PFSK-1 (cell line): ENCODE measurements around the gene PSORS1C1.

Experiments
- FOXP2 ChIP-seq: optimal IDR thresholded peaks from 2 replicates; pipeline ENCODE3; 2011; ENCODE audit warnings: borderline replicate concordance, control low read depth, inconsistent platforms; ENCODE audit not compliant: insufficient read depth; ENCODE audit errors: extremely low read length, extremely low read depth
- POLR2AphosphoS5 ChIP-seq: IDR thresholded peaks from 2 replicates; pipeline ENCODE4 v1.6.1; 2012; ENCODE audit warnings: low read depth, mild to moderate bottlenecking, control low read depth, low read length, moderate library complexity
- REST ChIP-seq, 2 experiments: IDR thresholded peaks; 2 replicates each; pipeline versions ENCODE4 v1.6.1 to v1.8.0; 2011 to 2012; ENCODE audit warnings: low read depth in 2 of 2, low read length in 2 of 2, control low read depth in 1 of 2, inconsistent platforms in 1 of 2, mild to moderate bottlenecking in 1 of 2, moderate library complexity in 1 of 2; ENCODE audit not compliant: insufficient read depth in 1 of 2
- SIN3A ChIP-seq: IDR thresholded peaks from 2 replicates; pipeline ENCODE4 v1.6.1; 2012; ENCODE audit warnings: mild to moderate bottlenecking, low read length, moderate library complexity, borderline replicate concordance; ENCODE audit not compliant: insufficient read depth
- TAF1 ChIP-seq: IDR thresholded peaks from 2 replicates; pipeline ENCODE4 v1.6.1; 2012; ENCODE audit warnings: low read length, control low read depth, borderline replicate concordance; ENCODE audit not compliant: insufficient read depth

Gene PSORS1C1

GRCh38 chr6:31140643-31141042 lies 26.0 kb downstream of the PSORS1C1 start:
- TF ChIP-seq POLR2AphosphoS5 (no peak), REST (IDR thresholded peaks at IDR 0.05; ENCODE audit: insufficient read depth in 1 of 2, low read depth in 2 of 2, low read length in 2 of 2) (no peak), FOXP2 (no peak), SIN3A (no peak), TAF1 (no peak)

GRCh38 chr6:31142361-31142761 lies 27.8 kb downstream of the PSORS1C1 start:
- TF ChIP-seq POLR2AphosphoS5 (no peak), SIN3A (no peak), REST (IDR thresholded peaks at IDR 0.05; ENCODE audit: insufficient read depth in 1 of 2, low read depth in 2 of 2, low read length in 2 of 2) (no peak), FOXP2 (no peak), TAF1 (no peak)

- TF ChIP-seq TAF1 (no peak), REST (IDR thresholded peaks at IDR 0.05; ENCODE audit: insufficient read depth in 1 of 2, low read depth in 2 of 2, low read length in 2 of 2) (no peak), SIN3A (no peak), POLR2AphosphoS5 (no peak), FOXP2 (no peak)
Observed at GRCh38 chr6:31143148-31143547, 28.5 kb downstream of the PSORS1C1 start.

- no peak for TF ChIP-seq FOXP2
- no peak for TF ChIP-seq SIN3A
- no peak for TF ChIP-seq REST (IDR thresholded peaks at IDR 0.05; ENCODE audit: insufficient read depth in 1 of 2, low read depth in 2 of 2, low read length in 2 of 2)
- no peak for TF ChIP-seq POLR2AphosphoS5
Observed at GRCh38 chr6:31144296-31144969, 29.8 kb downstream of the PSORS1C1 start.
